Mammary epithelial cell (primary cell): Measurements from ENCODE around the gene ABHD1.

Experiments used
- EZH2 ChIP-seq: IDR thresholded peaks from 2 replicates; pipeline ENCODE4 v1.6.1; 2012; ENCODE audit warnings: low read length, inconsistent platforms, borderline replicate concordance
- TF ChIP-seq, protein P1 (sequence below), 2 donors: IDR thresholded peaks in 1 of 2; conservative IDR thresholded peaks in 1 of 2; 2 replicates each; pipeline ENCODE4 v1.5.1; 2011 to 2012; ENCODE audit warnings: inconsistent platforms in 2 of 2, low read length in 2 of 2, mild to moderate bottlenecking in 2 of 2, control low read depth in 1 of 2, low read depth in 1 of 2; ENCODE audit not compliant: insufficient read depth in 1 of 2; ENCODE audit errors: extremely low read depth in 1 of 2

DNA sequence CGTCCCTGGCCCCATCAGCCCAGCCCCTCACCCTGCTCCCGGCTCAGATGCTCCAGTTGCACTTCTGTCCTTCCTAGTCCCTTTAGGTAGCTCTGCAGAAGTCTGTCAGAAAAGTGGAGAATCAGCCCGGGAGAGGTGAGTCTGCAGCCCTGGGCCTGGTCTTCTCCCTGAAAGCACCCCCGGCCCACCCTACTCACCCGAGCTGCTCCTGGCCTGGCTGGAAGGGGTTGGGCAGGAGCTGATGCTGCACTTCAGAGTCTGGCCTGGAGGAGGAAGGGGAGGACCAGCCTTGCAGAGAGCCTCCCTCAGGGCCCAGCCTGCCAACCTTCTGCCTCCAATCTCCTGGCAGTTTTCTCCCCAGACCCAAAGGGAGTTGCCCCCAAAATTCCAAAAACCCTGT is 21.3 kb upstream of the ABHD1 start:
- TF ChIP-seq, protein P1, sequence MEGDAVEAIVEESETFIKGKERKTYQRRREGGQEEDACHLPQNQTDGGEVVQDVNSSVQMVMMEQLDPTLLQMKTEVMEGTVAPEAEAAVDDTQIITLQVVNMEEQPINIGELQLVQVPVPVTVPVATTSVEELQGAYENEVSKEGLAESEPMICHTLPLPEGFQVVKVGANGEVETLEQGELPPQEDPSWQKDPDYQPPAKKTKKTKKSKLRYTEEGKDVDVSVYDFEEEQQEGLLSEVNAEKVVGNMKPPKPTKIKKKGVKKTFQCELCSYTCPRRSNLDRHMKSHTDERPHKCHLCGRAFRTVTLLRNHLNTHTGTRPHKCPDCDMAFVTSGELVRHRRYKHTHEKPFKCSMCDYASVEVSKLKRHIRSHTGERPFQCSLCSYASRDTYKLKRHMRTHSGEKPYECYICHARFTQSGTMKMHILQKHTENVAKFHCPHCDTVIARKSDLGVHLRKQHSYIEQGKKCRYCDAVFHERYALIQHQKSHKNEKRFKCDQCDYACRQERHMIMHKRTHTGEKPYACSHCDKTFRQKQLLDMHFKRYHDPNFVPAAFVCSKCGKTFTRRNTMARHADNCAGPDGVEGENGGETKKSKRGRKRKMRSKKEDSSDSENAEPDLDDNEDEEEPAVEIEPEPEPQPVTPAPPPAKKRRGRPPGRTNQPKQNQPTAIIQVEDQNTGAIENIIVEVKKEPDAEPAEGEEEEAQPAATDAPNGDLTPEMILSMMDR (conservative IDR thresholded peaks at IDR 0.05 in 1 of 2, IDR thresholded peaks at IDR 0.05 in 1 of 2; ENCODE audit: extremely low read depth in 1 of 2, insufficient read depth in 1 of 2, low read depth in 1 of 2, low read length in 2 of 2): no peak
- TF ChIP-seq EZH2: no peak
